Subcutaneous adipose tissue (tissue), 4 donors: ENCODE measurements around the gene TCEANC2. TPM values are rescaled to one million over a fixed set of nuclear protein-coding genes. Genes with fewer than 3 reads are reported as not detected.

Experiments
- total RNA-seq, 4 donors: library from RNA; depleted of rRNA; stranded (reverse); fragments of >200 nt; gene quantifications; one replicate each; pipeline ENCODE4 v1.1.0, GENCODE V29; 2016
- TF ChIP-seq, protein P1 (sequence below): fragments of 450-650 bp; IDR thresholded peaks from one replicate; pipeline ENCODE4 v1.5.1; 2016; ENCODE audit warnings: low read depth, mild to moderate bottlenecking, control low read depth, antibody characterized with exemption, moderate library complexity

The TCEANC2 gene
- total RNA-seq, 4 donors from 2014 or later = 3.3 to 5.6 (median 4.4) TPM

DNA sequence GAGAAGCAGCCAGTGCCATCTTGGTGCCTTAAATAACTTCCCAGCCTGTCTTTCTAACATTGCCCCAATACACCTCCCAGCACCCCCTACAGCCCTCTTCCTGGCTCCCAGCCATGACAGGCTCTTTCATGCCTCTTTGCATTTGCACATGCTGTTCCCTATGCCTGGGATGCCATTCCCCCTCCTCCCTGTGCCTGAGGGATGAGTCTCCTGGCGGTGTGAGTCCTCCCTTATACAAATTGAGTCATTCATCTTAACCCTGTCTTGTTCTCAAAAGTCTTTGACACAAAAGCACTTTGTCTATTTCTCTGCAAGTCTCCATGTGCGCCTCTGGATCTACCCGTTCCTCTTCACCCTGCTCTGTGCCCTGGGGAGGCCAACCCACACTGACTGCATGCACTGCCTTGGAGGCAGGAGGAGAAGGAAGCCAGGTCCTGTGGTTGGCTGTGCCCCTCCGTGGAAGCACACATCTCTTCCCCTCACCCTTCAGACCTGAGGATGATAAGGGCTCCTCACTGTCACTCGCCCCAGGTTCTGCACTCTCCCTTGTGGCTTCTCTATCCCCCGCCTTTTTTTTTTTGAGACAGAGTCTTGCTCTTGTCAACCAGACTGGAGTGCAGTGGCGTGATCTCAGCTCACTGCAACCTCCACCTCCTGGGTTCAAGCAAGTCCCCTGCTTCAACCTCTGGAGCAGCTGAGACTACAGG is 74.3 kb downstream of the TCEANC2 start:
- TF ChIP-seq, protein P1, sequence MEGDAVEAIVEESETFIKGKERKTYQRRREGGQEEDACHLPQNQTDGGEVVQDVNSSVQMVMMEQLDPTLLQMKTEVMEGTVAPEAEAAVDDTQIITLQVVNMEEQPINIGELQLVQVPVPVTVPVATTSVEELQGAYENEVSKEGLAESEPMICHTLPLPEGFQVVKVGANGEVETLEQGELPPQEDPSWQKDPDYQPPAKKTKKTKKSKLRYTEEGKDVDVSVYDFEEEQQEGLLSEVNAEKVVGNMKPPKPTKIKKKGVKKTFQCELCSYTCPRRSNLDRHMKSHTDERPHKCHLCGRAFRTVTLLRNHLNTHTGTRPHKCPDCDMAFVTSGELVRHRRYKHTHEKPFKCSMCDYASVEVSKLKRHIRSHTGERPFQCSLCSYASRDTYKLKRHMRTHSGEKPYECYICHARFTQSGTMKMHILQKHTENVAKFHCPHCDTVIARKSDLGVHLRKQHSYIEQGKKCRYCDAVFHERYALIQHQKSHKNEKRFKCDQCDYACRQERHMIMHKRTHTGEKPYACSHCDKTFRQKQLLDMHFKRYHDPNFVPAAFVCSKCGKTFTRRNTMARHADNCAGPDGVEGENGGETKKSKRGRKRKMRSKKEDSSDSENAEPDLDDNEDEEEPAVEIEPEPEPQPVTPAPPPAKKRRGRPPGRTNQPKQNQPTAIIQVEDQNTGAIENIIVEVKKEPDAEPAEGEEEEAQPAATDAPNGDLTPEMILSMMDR = no peak

DNA sequence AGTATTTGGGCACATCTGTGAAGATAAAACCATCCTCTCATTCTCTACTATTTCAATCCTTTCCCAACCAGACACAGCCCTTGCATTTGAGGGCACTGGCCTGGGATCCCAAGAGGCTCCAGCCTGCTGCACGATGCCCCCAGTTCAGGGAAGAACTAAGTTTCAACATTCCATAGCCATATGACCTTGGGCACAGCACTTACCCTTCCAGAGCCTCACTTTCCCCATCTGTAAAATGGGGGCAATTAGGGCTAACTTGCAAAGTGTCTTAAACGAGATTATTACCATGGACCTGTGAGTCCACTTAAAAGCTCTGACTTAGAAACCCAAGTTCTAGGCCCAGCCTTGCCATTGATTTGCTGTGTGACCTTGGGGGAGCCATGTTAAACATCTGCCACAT is 76.5 kb downstream of the TCEANC2 start:
- TF ChIP-seq, protein P1 = no peak

DNA sequence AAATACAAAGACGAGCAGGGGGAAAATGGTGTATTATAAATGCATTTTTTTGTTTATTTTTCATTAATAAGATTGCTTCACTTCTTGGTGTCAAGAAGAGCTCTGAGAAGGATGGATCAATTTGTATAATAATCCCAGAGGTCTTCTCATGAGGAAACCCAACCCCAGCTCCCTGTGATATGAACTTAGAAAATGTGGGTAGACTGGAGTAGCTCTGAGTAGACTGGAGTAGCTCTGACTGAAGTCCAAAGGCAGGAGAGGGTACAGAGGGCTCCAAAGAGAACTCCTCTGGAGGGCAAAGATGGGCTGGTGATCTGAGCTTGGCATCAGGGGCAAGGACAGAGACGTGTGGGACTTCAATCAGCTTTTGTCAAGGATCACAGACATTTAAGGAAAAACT is 78.0 kb downstream of the TCEANC2 start:
- TF ChIP-seq, protein P1 = no peak

DNA sequence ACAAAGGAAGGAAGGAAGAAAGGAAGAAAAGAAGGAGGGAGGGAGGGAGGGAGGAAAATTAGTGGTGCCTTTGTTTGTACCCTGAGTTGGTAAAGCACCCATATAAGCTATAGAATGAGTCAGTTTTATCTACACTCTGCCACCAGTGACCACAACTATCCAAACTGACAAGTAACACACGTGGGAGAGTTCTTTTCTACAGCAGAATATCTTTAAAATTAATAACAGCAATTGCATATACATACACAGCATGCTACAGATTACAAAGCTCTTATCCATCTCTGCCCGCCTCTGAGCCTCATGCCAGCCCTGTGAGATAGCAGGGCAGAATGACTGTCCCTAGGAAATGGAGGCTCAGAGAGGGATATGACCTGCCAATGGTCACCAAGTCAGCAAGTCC is 79.1 kb downstream of the TCEANC2 start:
- TF ChIP-seq, protein P1 = no peak

DNA sequence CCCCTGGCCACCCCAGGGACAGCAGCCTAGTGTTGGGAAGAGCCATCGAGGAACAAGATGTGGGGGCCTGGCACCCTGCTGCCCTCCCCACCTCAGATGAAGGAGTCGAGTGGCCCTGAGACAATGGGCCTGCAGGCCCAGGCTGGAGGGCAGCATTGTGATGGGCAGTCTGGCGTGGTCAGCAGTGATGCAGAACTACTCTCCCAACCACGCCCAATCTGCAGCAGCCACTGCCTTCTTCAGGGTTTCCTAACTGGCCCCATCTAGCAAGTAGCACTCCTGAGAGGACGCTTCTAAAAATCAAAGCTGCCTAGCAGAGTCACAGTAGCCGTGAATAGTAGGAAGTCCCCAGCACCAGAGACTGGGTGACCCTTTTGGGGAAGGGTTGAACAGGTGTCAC is 80.9 kb downstream of the TCEANC2 start:
- TF ChIP-seq, protein P1 = no peak

DNA sequence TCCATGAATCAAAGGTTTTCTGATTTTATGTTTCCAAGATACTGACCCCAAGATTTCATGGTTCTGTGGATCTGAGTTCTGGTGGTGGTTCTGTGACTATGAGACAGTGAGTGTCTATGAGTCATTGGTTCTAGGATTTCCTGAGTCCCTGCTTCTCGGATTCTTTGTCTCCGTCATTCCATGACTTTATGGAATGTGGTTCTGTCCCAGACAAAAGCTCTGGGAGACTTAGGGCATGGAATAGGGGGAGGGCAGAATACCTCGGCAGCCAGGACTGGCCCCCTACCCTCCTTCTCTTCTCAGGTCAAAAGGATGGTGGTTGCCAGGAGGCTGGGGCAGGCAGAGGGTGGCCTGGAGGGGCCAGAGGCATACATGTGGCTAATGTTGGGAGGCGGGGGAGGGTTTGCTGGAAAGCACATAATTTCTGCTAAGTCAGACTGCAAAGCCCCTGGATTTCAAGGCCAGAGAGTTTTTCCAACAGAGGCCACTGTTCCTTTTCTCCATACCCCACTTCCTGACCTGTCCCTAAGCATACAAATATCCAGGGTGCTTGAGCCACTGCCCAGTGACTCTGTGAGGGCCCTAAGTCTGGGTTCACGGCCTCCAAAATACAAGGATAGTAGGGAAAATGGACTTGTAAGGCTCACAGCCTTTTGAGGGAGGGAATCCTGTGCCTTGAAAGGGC is 82.2 kb downstream of the TCEANC2 start:
- TF ChIP-seq, protein P1 = no peak

DNA sequence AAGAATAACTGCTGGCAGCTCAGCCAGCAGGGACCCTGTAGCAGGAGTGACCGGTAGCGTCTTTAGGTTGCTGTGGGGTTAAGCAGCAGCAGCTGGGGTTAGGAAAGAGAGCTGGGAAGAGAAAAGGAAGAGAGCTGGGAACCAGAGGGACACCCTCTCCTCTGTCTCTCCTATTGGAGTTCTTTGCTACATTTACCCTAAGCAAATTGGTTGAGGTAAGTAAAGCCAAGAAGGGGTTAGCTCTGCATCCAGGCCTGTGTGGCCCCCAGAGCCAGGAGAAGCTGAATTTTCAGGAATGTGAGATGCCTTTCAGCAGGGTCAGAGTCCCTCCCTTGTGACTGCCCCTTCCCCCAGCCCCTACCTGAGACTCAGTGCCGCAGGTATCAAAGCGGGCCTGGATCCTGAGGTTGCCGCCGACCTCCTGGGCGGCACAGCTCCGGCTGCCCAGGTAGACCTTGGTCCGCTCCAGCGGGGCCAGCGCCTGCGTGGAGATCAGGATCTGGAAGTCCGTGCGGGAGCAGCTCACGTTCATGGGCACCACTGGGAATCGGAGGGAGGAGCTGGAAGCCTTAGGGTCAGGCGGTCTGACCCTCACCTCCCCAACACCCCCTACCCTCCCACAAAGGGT is 83.0 kb downstream of the TCEANC2 start:
- TF ChIP-seq, protein P1 = no peak
